Spleen (tissue), 7 donors: ENCODE measurements around the gene FAM25G.

Source experiments
- CTCF ChIP-seq, 11 experiments: fragments of 200-600 bp in 7 of 11; fragments of 450-650 bp in 4 of 11; sonication (generic) in 4 of 11; IDR thresholded peaks in 8 of 11; conservative IDR thresholded peaks in 3 of 11; 1 replicate in 7 of 11; 2 replicates in 4 of 11; pipeline versions ENCODE4 v1.4.0 to v1.8.0; 2016 to 2021; ENCODE audit warnings: antibody characterized with exemption in 11 of 11, inconsistent platforms in 4 of 11, mild to moderate bottlenecking in 1 of 11
- POLR2A ChIP-seq, 3 donors: fragments of 450-650 bp; IDR thresholded peaks; one replicate each; pipeline ENCODE4 v1.5.1; 2017; ENCODE audit warnings: antibody characterized with exemption in 3 of 3, mild to moderate bottlenecking in 1 of 3
- POLR2AphosphoS5 ChIP-seq, 3 donors: sonication (generic); formaldehyde crosslinking; IDR thresholded peaks; one replicate each; pipeline ENCODE4 v1.5.1; 2017; ENCODE audit warnings: antibody characterized with exemption in 3 of 3
- donor health status: DM: no; HTN: no; CAD: no; lungs with moderate emphysema.
- donor health status: DM: no; HTN: no; CAD: no.
- donor health status: DM: no; HTN: no; CAD: no.

GRCh38 chr10:47441938-47442337, 49.6 kb downstream of the FAM25G start:
- TF ChIP-seq CTCF (IDR thresholded peaks at IDR 0.05 in 8 of 11, conservative IDR thresholded peaks at IDR 0.05 in 3 of 11) (no peak), POLR2AphosphoS5 (IDR thresholded peaks at IDR 0.05) (no peak), POLR2A (IDR thresholded peaks at IDR 0.05) (no peak)
